GM12878 (cell line): Measurements from ENCODE around the gene ADAM10. TPM values are rescaled to one million over a fixed set of nuclear protein-coding genes. Genes with fewer than 3 reads are reported as not detected.

Experiments
- ATAC-seq: fragments of 200-7000 bp; cut with Tn5 transposase; 3 replicates; pipeline ENCODE4 v1.9.1; 2020; ENCODE audit warnings: mild to moderate bottlenecking, moderate library complexity
- BruUV-seq: library from RNA; stranded (reverse); fragments of 400-500 nt; replicated peaks from 2 replicates; lab custom pipeline; 2021; lab: Mats Ljungman, UMichigan
- CTCF ChIA-PET: fragments of 300-600 bp; sonication (Branson Sonifier 250); formaldehyde crosslinking; extraction: SDS; loops from one replicate; lab custom pipeline; 2021; ENCODE audit warnings: inconsistent platforms; lab: Yijun Ruan, JAX
- POLR2A ChIA-PET: fragments of 350-600 bp; formaldehyde crosslinking; extraction: SDS; loops from one replicate; lab custom pipeline; 2021; ENCODE audit warnings: inconsistent platforms; lab: Charles Lee
- RAD21 ChIA-PET: fragments of 300-600 bp; sonication (Branson Sonifier 250); formaldehyde crosslinking; loops from one replicate; lab custom pipeline; 2023; ENCODE audit warnings: antibody characterized with exemption; ENCODE audit not compliant: unreplicated experiment; lab: Charles Lee
- SMC1A ChIA-PET: fragments of 300-600 bp; sonication (Branson Sonifier 250); formaldehyde crosslinking; loops from one replicate; lab custom pipeline; 2023; ENCODE audit not compliant: unreplicated experiment, uncharacterized antibody; lab: Charles Lee
- DNase-seq: peaks from one replicate; pipeline ENCODE4 v3.0.0-alpha.2; 2011; ENCODE audit warnings: low read depth, low spot score
- FAIRE-seq: peaks from 3 replicates; lab custom pipeline; 2011; peaks lifted over from hg19 to GRCh38; lab: Jason Lieb, UNC
- H2AFZ ChIP-seq: 2 replicates; pipeline ENCODE4 v1.6.0; 2011; ENCODE audit warnings: low read depth, low read length, control low read depth; ENCODE audit not compliant: control insufficient read depth
- H3K27ac ChIP-seq: 2 replicates; pipeline ENCODE4 v1.5.1; 2011; ENCODE audit warnings: control low read depth; ENCODE audit not compliant: control insufficient read depth, insufficient read depth
- H3K27me3 ChIP-seq, 2 experiments: replicated peaks in 1 of 2; 2 replicates each; pipeline versions ENCODE4 v1.6.0 to v1.6.1; 2011; ENCODE audit warnings: low read length in 1 of 2; ENCODE audit not compliant: control insufficient read depth in 2 of 2, insufficient read depth in 2 of 2
- H3K36me3 ChIP-seq, 2 experiments: 2 replicates each; pipeline ENCODE4 v1.5.1; 2011; ENCODE audit warnings: low read length in 1 of 2; ENCODE audit not compliant: control insufficient read depth in 2 of 2, insufficient read depth in 2 of 2
- H3K4me1 ChIP-seq: 2 replicates; pipeline ENCODE4 v1.6.1; 2011; ENCODE audit warnings: mild to moderate bottlenecking, low read length, moderate library complexity, mixed read lengths; ENCODE audit not compliant: control insufficient read depth, insufficient read depth
- H3K4me2 ChIP-seq: 2 replicates; pipeline ENCODE4 v1.6.0; 2011; ENCODE audit warnings: control low read depth; ENCODE audit not compliant: control insufficient read depth, insufficient read depth
- H3K4me3 ChIP-seq: fragments of 200-600 bp; sonication (generic); 2 replicates; pipeline ENCODE4 v1.5.1; 2016
- H3K79me2 ChIP-seq: 2 replicates; pipeline ENCODE4 v1.6.0; 2011; ENCODE audit warnings: low read length; ENCODE audit not compliant: control insufficient read depth, insufficient read depth
- H3K9ac ChIP-seq: 2 replicates; pipeline ENCODE4 v1.8.0; 2011; ENCODE audit warnings: low read length, control low read depth, mixed read lengths; ENCODE audit not compliant: control insufficient read depth, insufficient read depth
- H3K9me3 ChIP-seq: replicated peaks from 3 replicates; pipeline ENCODE4 v1.5.1; 2011; ENCODE audit warnings: mild to moderate bottlenecking, low read length; ENCODE audit not compliant: control insufficient read depth, insufficient read depth
- H4K20me1 ChIP-seq: 2 replicates; pipeline ENCODE4 v1.6.0; 2011; ENCODE audit not compliant: control insufficient read depth, insufficient read depth
- BHLHE40 ChIP-seq, 2 experiments: fragments of 450-650 bp in 1 of 2; IDR thresholded peaks; 2 replicates each; pipeline ENCODE4 v1.6.1; 2011 to 2017; ENCODE audit warnings: low read depth in 2 of 2, borderline replicate concordance in 1 of 2, improper control_type of control experiment in 1 of 2, low read length in 1 of 2, mild to moderate bottlenecking in 1 of 2
- EP300 ChIP-seq, 2 experiments: fragments of 150-350 bp in 1 of 2; IDR thresholded peaks; 2 replicates each; pipeline ENCODE4 v1.6.1; 2011 to 2012; ENCODE audit warnings: low read depth in 2 of 2, low read length in 2 of 2, borderline replicate concordance in 1 of 2, improper control_type of control experiment in 1 of 2, inconsistent platforms in 1 of 2; ENCODE audit not compliant: control insufficient read depth in 1 of 2
- HDAC6 ChIP-seq: fragments of 200-600 bp; sonication (generic); IDR thresholded peaks from one replicate; pipeline ENCODE4 v1.8.0; 2017; ENCODE audit warnings: antibody characterized with exemption; ENCODE audit not compliant: unreplicated experiment
- HDGF ChIP-seq: fragments of 450-650 bp; IDR thresholded peaks from 2 replicates; pipeline ENCODE4 v1.6.1; 2016; ENCODE audit warnings: antibody characterized with exemption
- LARP7 ChIP-seq: fragments of 450-650 bp; IDR thresholded peaks from 2 replicates; pipeline ENCODE4 v1.6.1; 2017; ENCODE audit warnings: mild to moderate bottlenecking
- PAX8 ChIP-seq: fragments of 450-650 bp; IDR thresholded peaks from 2 replicates; pipeline ENCODE4 v1.6.1; 2017; ENCODE audit warnings: mild to moderate bottlenecking, moderate library complexity
- RAD51 ChIP-seq: fragments of 450-650 bp; IDR thresholded peaks from 2 replicates; pipeline ENCODE4 v1.6.1; 2016; ENCODE audit warnings: moderate library complexity, mild to moderate bottlenecking, inconsistent platforms
- SIX5 ChIP-seq: IDR thresholded peaks from 2 replicates; pipeline ENCODE4 v1.6.1; 2011; ENCODE audit warnings: mild to moderate bottlenecking, low read depth, low read length, moderate library complexity; ENCODE audit not compliant: severe bottlenecking
- SUPT20H ChIP-seq: IDR thresholded peaks from 2 replicates; pipeline ENCODE4 v1.6.1; 2011; ENCODE audit warnings: low read depth, mild to moderate bottlenecking, low read length, moderate library complexity, borderline replicate concordance; ENCODE audit not compliant: control insufficient read depth
- TBL1XR1 ChIP-seq: IDR thresholded peaks from 2 replicates; pipeline ENCODE4 v1.6.1; 2012; ENCODE audit warnings: low read depth, low read length, improper control_type of control experiment
- ZNF207 ChIP-seq: fragments of 450-650 bp; IDR thresholded peaks from 2 replicates; pipeline ENCODE4 v1.6.1; 2014; ENCODE audit warnings: antibody characterized with exemption, mild to moderate bottlenecking, borderline replicate concordance
- ZNF274 ChIP-seq: IDR thresholded peaks from one replicate; pipeline ENCODE4 v1.8.0; 2011; ENCODE audit not compliant: insufficient read length, insufficient read depth
- ZNF622 ChIP-seq: fragments of 450-650 bp; IDR thresholded peaks from 2 replicates; pipeline ENCODE4 v1.6.1; 2017; ENCODE audit warnings: mild to moderate bottlenecking, inconsistent platforms
- WGBS: methylation state at CpG from one replicate; pipeline ENCODE4 v1.1.6; 2016; ENCODE audit warnings: low lambda C conversion rate; ENCODE audit not compliant: insufficient replicate concordance, insufficient coverage; ENCODE audit errors: missing lambda C conversion rate; 5-methylcytosine and 5-hydroxymethylcytosine counted together
- in situ Hi-C: fragments of 300-500 bp; cut with MboI; formaldehyde crosslinking; loops from 9 replicates; pipeline ENCODE4 v1.14.3; 2018; ENCODE audit warnings: mixed read lengths
- intact Hi-C: fragments of 100-400 bp; cut with micrococcal nuclease; formaldehyde crosslinking; loops from one replicate; pipeline ENCODE4 v1.14.2; 2022; ENCODE audit not compliant: unreplicated experiment
- polyA plus RNA-seq, 11 experiments: library from polyadenylated mRNA; depleted of rRNA in 4 of 11; unstranded in 6 of 11; stranded (reverse) in 5 of 11; fragments of >200 nt; fragmentation: Nextera tagmentation in 4 of 11; fragmentation: Illumina TruSeq in 1 of 11; extraction: Ambion mirVana in 4 of 11; extraction: Trizol in 1 of 11; gene quantifications; 1 replicate in 1 of 11; 2 replicates in 10 of 11; pipeline versions ENCODE4 v1.2.1 to v1.2.3, GENCODE V29; 2011 to 2016; ENCODE audit warnings: inconsistent platforms in 2 of 11, missing spikeins in 2 of 11, low read depth in 1 of 11
- total RNA-seq, 4 experiments: library from RNA; depleted of rRNA in 3 of 4; stranded (reverse); fragments of >200 nt in 3 of 4; fragmentation: Illumina TruSeq in 1 of 4; extraction: Trizol in 1 of 4; gene quantifications; 2 replicates each; pipeline versions ENCODE4 v1.2.1 to v1.2.3, GENCODE V29; 2013 to 2021
- TF ChIP-seq, protein P1 (sequence below): IDR thresholded peaks from 2 replicates; pipeline ENCODE4 v1.6.1; 2011; ENCODE audit warnings: low read depth, mild to moderate bottlenecking, low read length, moderate library complexity, borderline replicate concordance; ENCODE audit errors: extremely low read depth
- TF ChIP-seq, protein P2 (sequence below): fragments of 150-350 bp; IDR thresholded peaks from 2 replicates; pipeline ENCODE4 v1.6.1; 2014; ENCODE audit warnings: mild to moderate bottlenecking, low read depth, low read length

ADAM10 gene
- total and polyA plus RNA-seq, 10 of the 15 experiments (the other 5 are each of a cell fraction or from before 2014, with no cell fraction given): 10.0 to 88.9 (median 51.7) TPM

DNA sequence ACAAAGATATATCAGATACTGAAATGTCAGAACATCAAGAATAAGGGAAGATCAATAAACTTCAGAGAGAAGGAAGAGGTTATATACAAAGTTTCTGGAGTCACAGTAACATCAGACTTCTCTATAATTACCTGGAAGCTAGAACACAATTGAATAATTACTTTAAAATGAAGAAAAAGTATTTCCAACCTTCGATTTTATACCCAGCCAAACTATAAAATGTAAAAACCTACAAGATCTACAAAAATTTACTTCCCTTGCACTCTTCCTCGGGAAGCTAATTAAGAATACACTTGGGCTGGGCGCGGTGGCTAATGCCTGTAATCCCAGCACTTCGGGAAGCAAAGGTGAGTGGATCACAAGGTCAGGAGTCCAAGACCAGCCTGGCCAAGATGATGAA is 15.0 kb upstream of the ADAM10 start:
- no peaks in the 10 kb centered on the region for H4K20me1 ChIP-seq
- WGBS: 50% methylated on average over 5 of the region's 5 CpGs
- H3K27ac ChIP-seq: no peak overlapping the region
- BruUV-seq: no TSS peak
- H3K4me3 ChIP-seq: no peak overlapping the region
- peaks cover 3% of the 10 kb centered on the region; the same call in 2 of the 3 replicates for H3K9me3 ChIP-seq
- POLR2A ChIA-PET: interaction anchor here (0.6 kb wide), 1 partner anchor 620 kb away, joined by 5 read pairs; no protein-coding TSS in a partner anchor
- CTCF ChIA-PET: no interaction called here
- TF ChIP-seq PAX8 (no peak), SUPT20H (no peak), BHLHE40 (IDR thresholded peaks at IDR 0.05; ENCODE audit: borderline replicate concordance in 1 of 2, low read depth in 2 of 2, low read length in 1 of 2) (no peak), HDGF (no peak), ZNF622 (no peak), ZNF274 (no peak), HDAC6 (no peak), EP300 (IDR thresholded peaks at IDR 0.05; ENCODE audit: borderline replicate concordance in 1 of 2, control insufficient read depth in 1 of 2, low read depth in 2 of 2, low read length in 2 of 2) (no peak), SIX5 (no peak), LARP7 (no peak), TBL1XR1 (no peak), ZNF207 (no peak), RAD51 (no peak)
- TF ChIP-seq, protein P1, sequence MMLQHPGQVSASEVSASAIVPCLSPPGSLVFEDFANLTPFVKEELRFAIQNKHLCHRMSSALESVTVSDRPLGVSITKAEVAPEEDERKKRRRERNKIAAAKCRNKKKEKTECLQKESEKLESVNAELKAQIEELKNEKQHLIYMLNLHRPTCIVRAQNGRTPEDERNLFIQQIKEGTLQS: no peak
- TF ChIP-seq, protein P2, sequence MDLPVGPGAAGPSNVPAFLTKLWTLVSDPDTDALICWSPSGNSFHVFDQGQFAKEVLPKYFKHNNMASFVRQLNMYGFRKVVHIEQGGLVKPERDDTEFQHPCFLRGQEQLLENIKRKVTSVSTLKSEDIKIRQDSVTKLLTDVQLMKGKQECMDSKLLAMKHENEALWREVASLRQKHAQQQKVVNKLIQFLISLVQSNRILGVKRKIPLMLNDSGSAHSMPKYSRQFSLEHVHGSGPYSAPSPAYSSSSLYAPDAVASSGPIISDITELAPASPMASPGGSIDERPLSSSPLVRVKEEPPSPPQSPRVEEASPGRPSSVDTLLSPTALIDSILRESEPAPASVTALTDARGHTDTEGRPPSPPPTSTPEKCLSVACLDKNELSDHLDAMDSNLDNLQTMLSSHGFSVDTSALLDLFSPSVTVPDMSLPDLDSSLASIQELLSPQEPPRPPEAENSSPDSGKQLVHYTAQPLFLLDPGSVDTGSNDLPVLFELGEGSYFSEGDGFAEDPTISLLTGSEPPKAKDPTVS: no peak
- no peak for FAIRE-seq
- H3K27me3 ChIP-seq: no peaks in the 10 kb centered on the region
- H3K4me1 ChIP-seq: no peaks in the 10 kb centered on the region
- RAD21 ChIA-PET: no interaction called here
- no peak overlapping the region for H3K9ac ChIP-seq
- no peaks in the 10 kb centered on the region for H3K36me3 ChIP-seq
- in situ Hi-C loops (no loop called here), intact Hi-C loops (no loop called here)
- no peaks in the 10 kb centered on the region for H3K79me2 ChIP-seq
- SMC1A ChIA-PET: interaction anchor here (0.8 kb wide), 1 partner anchor 536 kb away, joined by 3 read pairs; no protein-coding TSS in a partner anchor
- no peak overlapping the region for H3K4me2 ChIP-seq
- no peak for ATAC-seq
- no peak for DNase-seq
- H2AFZ ChIP-seq: no peak overlapping the region
